ENCODE measurements around the gene SLC6A6.

- no peak for TF ChIP-seq CTCF (IDR thresholded peaks at IDR 0.05 in 8 of 11, conservative IDR thresholded peaks at IDR 0.05 in 3 of 11)
- TF ChIP-seq POLR2A (IDR thresholded peaks at IDR 0.05) = no peak
These were observed 43.4 kb downstream of the SLC6A6 start for GRCh38 chr3:14445773-14446172.

Measured in spleen (tissue), 7 donors.